Breast epithelium (tissue), 4 donors: ENCODE measurements around the gene DOK1. TPM values are rescaled to one million over a fixed set of nuclear protein-coding genes. Genes with fewer than 3 reads are reported as not detected.
"Not testable (repeated sequence)": the region's sequence is repeated elsewhere in the genome, so short reads cannot be mapped to it uniquely, and the experiment has no call there.

Experiments used
- DNase-seq, 2 donors: peaks; one replicate each; pipeline ENCODE4 v3.0.0-alpha.2; 2019; ENCODE audit warnings: low spot score in 2 of 2
- H3K27ac ChIP-seq, 2 donors: fragments of 200-600 bp; sonication (generic) in 1 of 2; one replicate each; pipeline ENCODE4 v1.5.1; 2016 to 2019; ENCODE audit warnings: mild to moderate bottlenecking in 1 of 2
- H3K27me3 ChIP-seq, 2 donors: fragments of 200-600 bp; sonication (generic) in 1 of 2; one replicate each; pipeline versions ENCODE4 v1.5.1 to v1.6.0; 2017 to 2019; ENCODE audit warnings: control low read depth in 1 of 2, mild to moderate bottlenecking in 1 of 2
- H3K36me3 ChIP-seq: fragments of 200-600 bp; one replicate; pipeline ENCODE4 v1.5.1; 2019
- H3K4me1 ChIP-seq, 2 donors: fragments of 200-600 bp; sonication (generic); one replicate each; pipeline ENCODE4 v1.5.1; 2016 to 2019; ENCODE audit warnings: control low read depth in 1 of 2
- H3K4me3 ChIP-seq, 3 donors: fragments of 200-600 bp; sonication (generic); 1 replicate in 2 of 3; 2 replicates in 1 of 3; pipeline ENCODE4 v1.5.1; 2016 to 2019; ENCODE audit warnings: mild to moderate bottlenecking in 3 of 3, moderate library complexity in 2 of 3
- H3K9me3 ChIP-seq, 2 donors: fragments of 200-600 bp; sonication (generic) in 1 of 2; one replicate each; pipeline ENCODE4 v1.5.1; 2016 to 2019; ENCODE audit warnings: control low read depth in 1 of 2
- POLR2A ChIP-seq: fragments of 450-650 bp; IDR thresholded peaks from one replicate; pipeline ENCODE4 v1.6.1; 2016; ENCODE audit warnings: antibody characterized with exemption, mild to moderate bottlenecking, moderate library complexity
- POLR2AphosphoS5 ChIP-seq, 3 donors: sonication (generic); formaldehyde crosslinking; IDR thresholded peaks; one replicate each; pipeline ENCODE4 v1.6.1; 2017; ENCODE audit warnings: antibody characterized with exemption in 3 of 3
- intact Hi-C: fragments of 100-400 bp; cut with DNase I; formaldehyde crosslinking; loops from one replicate; pipeline ENCODE4 v1.15.1; 2023; ENCODE audit warnings: low total_unique reads
- total RNA-seq, 3 donors: library from RNA; depleted of rRNA; stranded (reverse); fragments of >200 nt; gene quantifications; one replicate each; pipeline ENCODE4 v1.1.0, GENCODE V29; 2016
- TF ChIP-seq, protein P1 (sequence below), 3 donors: fragments of 450-650 bp; IDR thresholded peaks; one replicate each; pipeline ENCODE4 v1.5.1; 2016 to 2017; ENCODE audit warnings: antibody characterized with exemption in 3 of 3, mild to moderate bottlenecking in 3 of 3, moderate library complexity in 3 of 3

DOK1 gene
- total RNA-seq, 3 donors from 2014 or later: 11.0 to 33.3 (median 13.1) TPM

DNA sequence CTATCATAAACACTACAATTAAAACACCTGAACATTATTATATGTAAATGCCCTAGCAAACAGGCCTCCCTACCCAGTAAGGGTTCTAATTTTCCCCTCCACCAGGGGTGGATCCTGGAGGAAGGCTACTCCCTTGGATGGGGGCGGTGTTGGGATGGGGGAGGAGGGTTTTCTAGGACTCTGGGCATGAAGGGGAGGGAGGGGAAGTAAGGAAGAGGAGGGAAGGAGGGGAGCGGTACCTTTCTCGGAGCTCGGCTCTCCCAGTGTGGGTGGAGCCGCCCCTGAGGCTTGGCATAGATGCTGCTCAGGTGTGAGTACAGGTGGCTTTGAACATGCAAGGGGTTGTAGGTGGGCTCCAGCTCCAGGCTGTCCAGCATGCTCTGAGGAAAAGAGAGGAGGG lies 5.4 kb downstream of the DOK1 start:
- Histone ChIP-seq H3K4me1 (peaks cover 0 to 9% of the 10 kb centered on the region in 2 donors), H3K27me3 (no peaks in the 10 kb centered on the region)

DNA sequence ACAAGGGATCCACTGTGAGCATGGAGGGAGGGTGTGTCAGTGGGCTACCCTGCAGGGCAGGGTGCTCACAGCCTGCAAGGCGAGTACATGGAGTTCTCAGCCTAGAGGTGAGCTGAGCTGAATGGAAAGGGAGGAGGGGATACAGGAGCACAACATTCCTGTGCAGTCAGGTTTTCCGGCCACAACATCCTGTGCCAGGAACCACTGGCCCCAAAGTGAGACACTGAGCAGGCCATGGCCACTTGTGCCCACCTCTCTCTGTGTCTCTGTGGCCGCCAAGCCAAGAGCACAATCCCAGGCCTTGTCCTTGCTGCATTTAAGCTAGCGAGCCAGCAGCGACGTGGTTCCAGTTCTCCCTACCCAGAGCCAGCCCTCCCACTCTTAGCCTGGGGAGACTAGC lies 6.1 kb downstream of the DOK1 start:
- peak overlapping the region; percentile 55 to 64 for H3K27ac ChIP-seq
- intact Hi-C loops: no loop called here

More for the DNA sequence above, 5.4 kb downstream of the DOK1 start:
- DNase-seq: no peak
- TF ChIP-seq POLR2A: no peak
- no peak for TF ChIP-seq POLR2AphosphoS5 (IDR thresholded peaks at IDR 0.05)
- TF ChIP-seq, protein P1, sequence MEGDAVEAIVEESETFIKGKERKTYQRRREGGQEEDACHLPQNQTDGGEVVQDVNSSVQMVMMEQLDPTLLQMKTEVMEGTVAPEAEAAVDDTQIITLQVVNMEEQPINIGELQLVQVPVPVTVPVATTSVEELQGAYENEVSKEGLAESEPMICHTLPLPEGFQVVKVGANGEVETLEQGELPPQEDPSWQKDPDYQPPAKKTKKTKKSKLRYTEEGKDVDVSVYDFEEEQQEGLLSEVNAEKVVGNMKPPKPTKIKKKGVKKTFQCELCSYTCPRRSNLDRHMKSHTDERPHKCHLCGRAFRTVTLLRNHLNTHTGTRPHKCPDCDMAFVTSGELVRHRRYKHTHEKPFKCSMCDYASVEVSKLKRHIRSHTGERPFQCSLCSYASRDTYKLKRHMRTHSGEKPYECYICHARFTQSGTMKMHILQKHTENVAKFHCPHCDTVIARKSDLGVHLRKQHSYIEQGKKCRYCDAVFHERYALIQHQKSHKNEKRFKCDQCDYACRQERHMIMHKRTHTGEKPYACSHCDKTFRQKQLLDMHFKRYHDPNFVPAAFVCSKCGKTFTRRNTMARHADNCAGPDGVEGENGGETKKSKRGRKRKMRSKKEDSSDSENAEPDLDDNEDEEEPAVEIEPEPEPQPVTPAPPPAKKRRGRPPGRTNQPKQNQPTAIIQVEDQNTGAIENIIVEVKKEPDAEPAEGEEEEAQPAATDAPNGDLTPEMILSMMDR (IDR thresholded peaks at IDR 0.05): no peak
- peak overlapping the region; percentile 55 to 64 for H3K27ac ChIP-seq
- H3K36me3 ChIP-seq: no peaks in the 10 kb centered on the region
- H3K9me3 ChIP-seq: no peaks in the 10 kb centered on the region
- H3K4me3 ChIP-seq: no peak overlapping the region
- intact Hi-C loops: loop anchor here (5.0 kb wide), 1 partner anchor 767 kb away; no protein-coding TSS in a partner anchor

DNA sequence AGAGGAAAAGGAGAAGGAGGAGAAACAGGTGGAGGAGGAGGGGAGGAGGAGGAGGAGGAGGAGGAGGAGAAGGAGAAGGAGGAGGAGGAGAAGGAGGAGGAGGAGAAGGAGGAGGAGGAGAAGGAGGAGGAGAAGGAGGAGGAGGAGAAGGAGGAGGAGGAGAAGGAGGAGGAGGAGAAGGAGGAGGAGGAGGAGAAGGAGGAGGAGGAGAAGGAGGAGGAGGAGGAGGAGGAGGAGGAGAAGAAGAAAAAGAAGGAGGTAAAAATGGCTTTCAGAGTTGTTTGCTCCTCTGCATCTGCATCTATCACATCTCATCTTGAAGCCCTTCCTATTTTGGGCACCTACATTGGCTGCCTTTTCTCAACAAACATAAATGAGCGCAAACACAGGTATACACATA lies 6.5 kb downstream of the DOK1 start:
- DNase-seq, H3K4me3 ChIP-seq, H3K27me3 ChIP-seq, intact Hi-C loops, H3K9me3 ChIP-seq, H3K4me1 ChIP-seq, H3K36me3 ChIP-seq: not testable (repeated sequence)
- H3K27ac ChIP-seq: peak overlapping the region; percentile 55 to 64

More for the DNA sequence above, 6.1 kb downstream of the DOK1 start:
- H3K9me3 ChIP-seq: no peaks in the 10 kb centered on the region
- no peaks in the 10 kb centered on the region for H3K36me3 ChIP-seq
- peaks cover 0 to 9% of the 10 kb centered on the region in 2 donors for H3K4me1 ChIP-seq
- H3K27me3 ChIP-seq: no peaks in the 10 kb centered on the region
- H3K4me3 ChIP-seq: no peak overlapping the region
- TF ChIP-seq POLR2AphosphoS5 (IDR thresholded peaks at IDR 0.05) (no peak), POLR2A (no peak)
- TF ChIP-seq, protein P1 (IDR thresholded peaks at IDR 0.05): no peak
- peak in 1 of 2 donors; percentile 58 for DNase-seq

DNA sequence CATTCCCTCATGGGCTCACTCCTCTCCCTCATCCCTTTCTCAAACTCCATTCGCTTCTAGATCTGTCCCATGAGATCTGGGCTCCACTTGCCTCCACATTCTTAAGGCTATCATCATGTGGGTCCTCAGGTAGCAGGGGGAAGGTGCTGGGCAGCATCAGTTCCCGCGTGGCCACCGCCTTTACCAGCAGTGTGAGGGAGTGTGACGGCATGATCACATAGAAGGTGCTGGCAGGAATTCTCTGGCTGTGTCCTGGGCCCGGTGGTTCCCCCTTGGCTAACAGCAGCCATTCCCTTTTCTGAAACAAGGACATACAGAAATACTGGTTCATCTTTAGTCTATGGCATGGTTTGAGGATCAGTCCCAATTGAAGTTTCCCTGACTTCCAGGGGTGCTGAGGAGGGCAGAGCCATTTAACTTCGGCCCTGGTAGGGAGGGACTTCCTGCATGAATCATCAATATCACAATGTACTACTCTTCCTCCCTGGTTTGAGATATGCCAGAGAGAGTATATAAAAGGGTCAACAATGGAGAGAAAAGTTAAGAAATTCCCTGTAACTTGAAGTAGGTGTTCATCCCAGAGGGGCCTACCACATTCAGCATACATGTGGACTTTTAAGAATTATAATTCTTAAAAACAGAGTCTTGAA lies 7.7 kb downstream of the DOK1 start:
- TF ChIP-seq, protein P1 (IDR thresholded peaks at IDR 0.05): no peak
- TF ChIP-seq POLR2AphosphoS5 (IDR thresholded peaks at IDR 0.05): no peak
- no peak for TF ChIP-seq POLR2A
- Histone ChIP-seq H3K9me3 (no peaks in the 10 kb centered on the region), H3K36me3 (no peaks in the 10 kb centered on the region), H3K4me1 (peaks cover 0 to 9% of the 10 kb centered on the region in 2 donors), H3K27ac (no peak overlapping the region), H3K27me3 (no peaks in the 10 kb centered on the region), H3K4me3 (no peak overlapping the region)
- intact Hi-C loops: no loop called here
- DNase-seq: no peak

DNA sequence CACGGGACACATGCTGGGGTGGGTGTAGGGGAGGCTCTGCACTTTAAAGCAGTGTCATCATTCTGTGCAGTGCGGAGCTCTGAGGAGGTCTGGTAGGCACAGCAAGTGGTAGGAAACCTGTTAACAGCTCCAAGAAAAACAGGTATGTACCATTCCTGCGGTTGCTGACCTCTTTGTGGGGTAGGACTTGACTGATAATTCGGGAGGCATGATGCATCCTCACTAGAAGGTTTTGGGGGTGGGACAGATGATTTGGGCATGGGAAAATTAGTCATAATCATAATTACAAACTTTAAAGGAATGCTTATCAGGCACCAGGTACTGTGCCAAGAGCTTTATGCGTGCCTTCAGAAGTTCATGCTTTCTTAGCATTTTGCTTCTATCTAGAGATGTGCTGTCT lies 9.7 kb downstream of the DOK1 start:
- H3K27ac ChIP-seq: no peak overlapping the region
- no peak for DNase-seq
- intact Hi-C loops: no loop called here
- H3K9me3 ChIP-seq: no peaks in the 10 kb centered on the region
- H3K4me1 ChIP-seq: peaks cover 0 to 9% of the 10 kb centered on the region in 2 donors
- H3K4me3 ChIP-seq: no peak overlapping the region
- no peak for TF ChIP-seq POLR2AphosphoS5 (IDR thresholded peaks at IDR 0.05)
- TF ChIP-seq, protein P1 (IDR thresholded peaks at IDR 0.05): no peak
- TF ChIP-seq POLR2A: no peak
- H3K27me3 ChIP-seq: no peaks in the 10 kb centered on the region
- no peaks in the 10 kb centered on the region for H3K36me3 ChIP-seq
